ENCODE results near the gene PHEX.

The PHEX gene

GRCh38 chrX:22032084-22032483 is at the start of gene PHEX:
TSS of gene PHEX (plus strand) at chrX:22032325. CDS start at chrX:22033006, 681 bp downstream.
- intact Hi-C loops (cut with DNase I): no loop called here
- no peak for DNase-seq

GRCh38 chrX:21985332-21985777 is 46.8 kb upstream of the PHEX start:
- intact Hi-C loops (cut with DNase I): no loop called here
- DNase-seq: peak; percentile 14 to 85 (median 67)

- DNase-seq: no peak
- intact Hi-C loops (cut with DNase I): no loop called here
These were observed 45.5 kb upstream of the PHEX start for GRCh38 chrX:21986596-21986995.

- intact Hi-C loops (cut with DNase I): no loop called here
- no peak for DNase-seq
These were observed 42.7 kb upstream of the PHEX start for GRCh38 chrX:21989384-21989783.

GRCh38 chrX:21990832-21991231 is 41.3 kb upstream of the PHEX start:
- intact Hi-C loops (cut with DNase I): no loop called here
- DNase-seq: no peak

GRCh38 chrX:21991504-21991903 is 40.6 kb upstream of the PHEX start:
- no peak for DNase-seq
- intact Hi-C loops (cut with DNase I): no loop called here

GRCh38 chrX:21993265-21993664 is 38.9 kb upstream of the PHEX start:
- DNase-seq: peak in 24 of 42 donors; percentile 2 to 44 (median 16)
- intact Hi-C loops (cut with DNase I): no loop called here

- intact Hi-C loops (cut with DNase I): no loop called here
These were observed 35.2 kb upstream of the PHEX start for GRCh38 chrX:21996872-21997455.

GRCh38 chrX:21998037-21998436 is 34.1 kb upstream of the PHEX start:
- intact Hi-C loops (cut with DNase I): no loop called here
- DNase-seq: no peak

More at GRCh38 chrX:21996872-21997455, 35.2 kb upstream of the PHEX start:
- DNase-seq: peak in 2 of 42 donors; percentile 16 to 18

GRCh38 chrX:22004866-22005265 is 27.3 kb upstream of the PHEX start:
- no peak for DNase-seq
- intact Hi-C loops (cut with DNase I): no loop called here

GRCh38 chrX:22012051-22012450 is 20.1 kb upstream of the PHEX start:
- intact Hi-C loops (cut with DNase I): no loop called here
- DNase-seq: no peak

GRCh38 chrX:22012931-22013330 is 19.2 kb upstream of the PHEX start:
- intact Hi-C loops (cut with DNase I): no loop called here

GRCh38 chrX:22015139-22015750 is 16.9 kb upstream of the PHEX start:
- intact Hi-C loops (cut with DNase I): no loop called here
- DNase-seq: no peak

More at GRCh38 chrX:22012931-22013330, 19.2 kb upstream of the PHEX start:
- no peak for DNase-seq

GRCh38 chrX:22021751-22022324 is 10.3 kb upstream of the PHEX start:
- DNase-seq: no peak

GRCh38 chrX:22024577-22024976 is 7.5 kb upstream of the PHEX start:
- intact Hi-C loops (cut with DNase I): no loop called here
- no peak for DNase-seq

More at GRCh38 chrX:22021751-22022324, 10.3 kb upstream of the PHEX start:
- intact Hi-C loops (cut with DNase I): no loop called here

GRCh38 chrX:22025751-22026150 is 6.4 kb upstream of the PHEX start:
- no peak for DNase-seq

GRCh38 chrX:22026731-22027130 is 5.4 kb upstream of the PHEX start:
- DNase-seq: no peak
- intact Hi-C loops (cut with DNase I): no loop called here

More at GRCh38 chrX:22025751-22026150, 6.4 kb upstream of the PHEX start:
- intact Hi-C loops (cut with DNase I): no loop called here

- intact Hi-C loops (cut with DNase I): no loop called here
- no peak for DNase-seq
These were observed 381 bp downstream of the PHEX start for GRCh38 chrX:22032506-22032905.

GRCh38 chrX:22033818-22034217 is 1.7 kb downstream of the PHEX start:
- intact Hi-C loops (cut with DNase I): no loop called here
- DNase-seq: no peak

- DNase-seq: peak in 1 of 42 donors; percentile 0
- intact Hi-C loops (cut with DNase I): no loop called here
These were observed 3.1 kb downstream of the PHEX start for GRCh38 chrX:22035236-22035635.

GRCh38 chrX:22037225-22037624 is 5.1 kb downstream of the PHEX start:
- no peak for DNase-seq
- intact Hi-C loops (cut with DNase I): no loop called here

All from head of caudate nucleus (tissue), 42 donors.